Activated CD4-positive, alpha-beta T cell treated with anti-CD3 and anti-CD28 coated beads, Interleukin-2, amount 10 ng/mL, durations not matched to agents 7 days and 5 days (primary cell): ENCODE results near the gene ZNF439. TPM values are rescaled to one million over a fixed set of nuclear protein-coding genes. Genes with fewer than 3 reads are reported as not detected.

ENCODE experiments used
- total RNA-seq, 2 experiments: library from RNA; stranded (reverse); gene quantifications; one replicate each; pipeline ENCODE4 v1.2.3, GENCODE V29; 2021

ZNF439 gene
- total RNA-seq, 2 experiments from 2014 or later: 8.3 to 9.7 TPM

Other genes starting within 250 kb of the ZNF439 start
- gene ZNF823, start 109.8 kb upstream of the ZNF439 start, total RNA-seq: 1 to 10 TPM; 6.7 to 7.4 TPM
- gene ZNF441, start 81.7 kb upstream of the ZNF439 start, total RNA-seq: 1 to 10 TPM; 7.3 to 8.2 TPM
- gene ZNF491, start 50.2 kb upstream of the ZNF439 start, total RNA-seq: 1 to 10 TPM; 1.1 to 1.4 TPM
- 10 to 100 TPM; 13.6 to 16.3 TPM for gene ZNF440, start 34.5 kb upstream of the ZNF439 start, total RNA-seq
- gene ZNF69, start 39.1 kb downstream of the ZNF439 start, total RNA-seq: 1 to 10 TPM; 4.2 to 4.5 TPM
- 10 to 100 TPM; 21.2 to 22.1 TPM for gene ZNF700, start 76.4 kb downstream of the ZNF439 start, total RNA-seq
- 1 to 10 TPM; 1.9 to 2.1 TPM for gene ZNF763, start 116.3 kb downstream of the ZNF439 start, total RNA-seq
- gene ZNF433, start 187.0 kb downstream of the ZNF439 start, total RNA-seq: under 1 TPM; 0.10 to 0.33 TPM
- gene ZNF878, start 204.2 kb downstream of the ZNF439 start, total RNA-seq: under 1 TPM; 0.12 to 0.52 TPM
- 1 to 10 TPM; 3.5 to 3.6 TPM for gene ZNF844, start 216.0 kb downstream of the ZNF439 start, total RNA-seq